Cardiac muscle cell (in vitro differentiated cells and primary cell): Measurements from ENCODE around the gene NES. TPM values are rescaled to one million over a fixed set of nuclear protein-coding genes. Genes with fewer than 3 reads are reported as not detected.

Experiments
- DNase-seq, 2 donors: peaks; one replicate each; pipeline versions ENCODE4 v3.0.0 to v3.0.0-alpha.2; 2010 to 2017; ENCODE audit warnings: low read depth in 1 of 2, low spot score in 1 of 2
- H3K27ac ChIP-seq: fragments of 200-600 bp; sonication (generic); 2 replicates; pipeline ENCODE4 v1.5.1; 2016
- H3K27me3 ChIP-seq: fragments of 200-600 bp; sonication (generic); 2 replicates; pipeline ENCODE4 v1.6.0; 2016; ENCODE audit warnings: control low read depth
- H3K36me3 ChIP-seq: fragments of 200-600 bp; sonication (generic); 2 replicates; pipeline ENCODE4 v1.5.1; 2016; ENCODE audit warnings: control low read depth
- H3K4me1 ChIP-seq: fragments of 200-600 bp; sonication (generic); 2 replicates; pipeline ENCODE4 v1.8.1; 2017; ENCODE audit warnings: low read depth, mild to moderate bottlenecking, mixed run types
- H3K4me3 ChIP-seq: fragments of 200-600 bp; sonication (generic); 2 replicates; pipeline ENCODE4 v1.5.1; 2016; ENCODE audit warnings: mild to moderate bottlenecking
- H3K9me3 ChIP-seq: fragments of 200-600 bp; sonication (generic); 2 replicates; pipeline ENCODE4 v1.5.1; 2017; ENCODE audit warnings: low read depth, mild to moderate bottlenecking, control low read depth
- polyA plus RNA-seq: library from polyadenylated mRNA; unstranded; fragments of >200 nt; fragmentation: Nextera tagmentation; extraction: Ambion mirVana; gene quantifications from 2 replicates; pipeline ENCODE4 v1.2.1, GENCODE V29; 2016
- total RNA-seq: library from RNA; depleted of rRNA; stranded (reverse); fragments of >200 nt; gene quantifications from 2 replicates; pipeline ENCODE4 v1.2.3, GENCODE V29; 2016
- TF ChIP-seq, protein P1 (sequence below): IDR thresholded peaks from 2 replicates; pipeline ENCODE4 v1.5.1; 2012; ENCODE audit warnings: low read depth, mild to moderate bottlenecking, low read length

NES gene
- total and polyA plus RNA-seq, 2 experiments from 2014 or later, result 86.5 to 391 TPM

DNA sequence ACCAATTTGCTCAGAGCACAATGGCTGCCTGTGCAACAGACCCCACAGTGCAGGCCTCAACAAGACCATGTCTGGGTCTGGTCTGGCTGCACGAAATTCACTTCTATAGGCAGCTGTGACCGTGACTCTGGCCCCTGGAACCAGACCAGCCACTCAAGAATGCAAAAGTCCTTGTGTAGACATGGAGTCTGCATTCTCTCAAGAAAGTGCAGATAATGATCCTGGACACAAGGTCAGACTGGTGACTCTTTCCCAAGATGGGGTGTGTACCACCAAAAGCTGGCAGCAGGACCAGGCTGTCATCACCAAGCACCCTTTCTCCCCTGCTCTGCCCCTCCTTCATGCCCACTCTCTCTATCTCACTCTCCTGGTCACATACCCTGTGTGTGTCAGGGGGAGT lies 43.9 kb upstream of the NES start:
- H3K9me3 ChIP-seq, result no peaks in the 10 kb centered on the region
- peaks cover 14% of the 10 kb centered on the region for H3K36me3 ChIP-seq
- no peaks in the 10 kb centered on the region for H3K27me3 ChIP-seq
- H3K4me3 ChIP-seq, result no peak overlapping the region
- peak in 1 of 2 donors; percentile 73 for DNase-seq
- H3K27ac ChIP-seq, result peak overlapping the region; percentile 85
- TF ChIP-seq, protein P1, sequence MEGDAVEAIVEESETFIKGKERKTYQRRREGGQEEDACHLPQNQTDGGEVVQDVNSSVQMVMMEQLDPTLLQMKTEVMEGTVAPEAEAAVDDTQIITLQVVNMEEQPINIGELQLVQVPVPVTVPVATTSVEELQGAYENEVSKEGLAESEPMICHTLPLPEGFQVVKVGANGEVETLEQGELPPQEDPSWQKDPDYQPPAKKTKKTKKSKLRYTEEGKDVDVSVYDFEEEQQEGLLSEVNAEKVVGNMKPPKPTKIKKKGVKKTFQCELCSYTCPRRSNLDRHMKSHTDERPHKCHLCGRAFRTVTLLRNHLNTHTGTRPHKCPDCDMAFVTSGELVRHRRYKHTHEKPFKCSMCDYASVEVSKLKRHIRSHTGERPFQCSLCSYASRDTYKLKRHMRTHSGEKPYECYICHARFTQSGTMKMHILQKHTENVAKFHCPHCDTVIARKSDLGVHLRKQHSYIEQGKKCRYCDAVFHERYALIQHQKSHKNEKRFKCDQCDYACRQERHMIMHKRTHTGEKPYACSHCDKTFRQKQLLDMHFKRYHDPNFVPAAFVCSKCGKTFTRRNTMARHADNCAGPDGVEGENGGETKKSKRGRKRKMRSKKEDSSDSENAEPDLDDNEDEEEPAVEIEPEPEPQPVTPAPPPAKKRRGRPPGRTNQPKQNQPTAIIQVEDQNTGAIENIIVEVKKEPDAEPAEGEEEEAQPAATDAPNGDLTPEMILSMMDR, result no peak
- peaks cover 23% of the 10 kb centered on the region for H3K4me1 ChIP-seq

DNA sequence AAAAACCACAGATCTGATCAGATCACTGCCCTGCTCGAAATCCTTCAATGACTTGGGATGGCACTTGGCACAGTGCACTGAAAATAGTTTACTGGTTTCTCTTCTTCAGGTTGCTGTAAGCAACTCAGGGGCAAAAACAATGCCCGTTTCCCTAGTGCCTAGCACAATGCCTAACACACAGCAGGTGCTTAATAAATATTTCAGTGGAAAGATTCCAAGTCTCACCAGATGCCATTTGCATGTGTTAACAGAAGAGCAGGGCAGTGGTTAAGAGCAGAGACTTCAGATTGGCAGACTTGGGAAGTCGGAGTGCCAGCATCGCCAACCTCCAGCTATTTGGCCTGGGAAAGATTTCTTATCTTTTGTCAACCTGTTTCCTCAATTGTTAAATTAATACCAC lies 40.1 kb upstream of the NES start:
- Histone ChIP-seq H3K27me3 (no peaks in the 10 kb centered on the region), H3K27ac (no peak overlapping the region), H3K9me3 (no peaks in the 10 kb centered on the region), H3K36me3 (no peaks in the 10 kb centered on the region), H3K4me3 (no peak overlapping the region), H3K4me1 (peaks cover 30% of the 10 kb centered on the region)
- DNase-seq, result no peak
- TF ChIP-seq, protein P1, result no peak

DNA sequence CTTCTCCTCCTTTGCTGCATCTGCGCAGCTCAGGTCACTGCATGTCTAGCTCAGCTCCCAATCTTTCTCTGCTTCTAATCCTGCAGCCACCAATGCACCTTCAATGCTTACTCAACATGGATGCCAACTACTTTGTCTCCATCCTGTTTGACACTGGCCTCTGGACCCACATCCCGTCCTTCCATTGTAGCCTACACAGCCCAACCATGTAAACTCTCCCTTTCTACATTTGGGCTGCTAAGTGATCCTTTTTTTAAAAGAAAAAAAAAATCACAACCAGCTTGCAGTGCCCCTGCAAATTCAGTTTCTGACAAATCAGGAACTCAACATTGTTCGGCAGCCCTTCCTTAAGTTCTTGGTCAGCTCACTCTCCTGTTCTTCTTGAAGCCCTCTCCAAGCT lies 37.6 kb upstream of the NES start:
- Histone ChIP-seq H3K36me3 (no peaks in the 10 kb centered on the region), H3K27ac (no peak overlapping the region), H3K27me3 (no peaks in the 10 kb centered on the region), H3K4me1 (peaks cover 40% of the 10 kb centered on the region), H3K9me3 (no peaks in the 10 kb centered on the region), H3K4me3 (no peak overlapping the region)
- no peak for DNase-seq
- TF ChIP-seq, protein P1, result no peak

DNA sequence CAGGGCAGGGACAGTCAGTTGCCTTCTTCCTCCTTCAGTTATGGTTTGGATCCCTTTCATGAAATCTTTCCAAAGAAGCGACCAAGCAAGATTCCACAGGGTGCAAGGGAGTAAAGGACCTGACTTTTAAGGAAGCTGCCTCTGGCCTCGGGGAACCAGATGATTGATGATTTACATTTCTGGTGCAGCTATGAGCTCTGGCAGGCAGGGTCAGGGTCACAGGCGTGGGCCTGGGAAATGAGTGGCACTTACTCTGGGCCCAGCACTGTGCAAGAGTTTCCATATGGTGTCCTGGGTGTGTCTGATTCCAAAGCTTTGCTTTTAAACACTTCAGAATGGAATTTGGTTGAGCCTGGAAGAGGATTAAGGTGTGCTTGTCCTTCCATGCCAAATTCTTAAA lies 35.4 kb upstream of the NES start:
- no peaks in the 10 kb centered on the region for H3K27me3 ChIP-seq
- H3K4me3 ChIP-seq, result no peak overlapping the region
- H3K27ac ChIP-seq, result peak overlapping the region; percentile 86
- no peaks in the 10 kb centered on the region for H3K9me3 ChIP-seq
- H3K36me3 ChIP-seq, result no peaks in the 10 kb centered on the region
- peaks cover 60% of the 10 kb centered on the region for H3K4me1 ChIP-seq
- TF ChIP-seq, protein P1, result no peak
- no peak for DNase-seq

DNA sequence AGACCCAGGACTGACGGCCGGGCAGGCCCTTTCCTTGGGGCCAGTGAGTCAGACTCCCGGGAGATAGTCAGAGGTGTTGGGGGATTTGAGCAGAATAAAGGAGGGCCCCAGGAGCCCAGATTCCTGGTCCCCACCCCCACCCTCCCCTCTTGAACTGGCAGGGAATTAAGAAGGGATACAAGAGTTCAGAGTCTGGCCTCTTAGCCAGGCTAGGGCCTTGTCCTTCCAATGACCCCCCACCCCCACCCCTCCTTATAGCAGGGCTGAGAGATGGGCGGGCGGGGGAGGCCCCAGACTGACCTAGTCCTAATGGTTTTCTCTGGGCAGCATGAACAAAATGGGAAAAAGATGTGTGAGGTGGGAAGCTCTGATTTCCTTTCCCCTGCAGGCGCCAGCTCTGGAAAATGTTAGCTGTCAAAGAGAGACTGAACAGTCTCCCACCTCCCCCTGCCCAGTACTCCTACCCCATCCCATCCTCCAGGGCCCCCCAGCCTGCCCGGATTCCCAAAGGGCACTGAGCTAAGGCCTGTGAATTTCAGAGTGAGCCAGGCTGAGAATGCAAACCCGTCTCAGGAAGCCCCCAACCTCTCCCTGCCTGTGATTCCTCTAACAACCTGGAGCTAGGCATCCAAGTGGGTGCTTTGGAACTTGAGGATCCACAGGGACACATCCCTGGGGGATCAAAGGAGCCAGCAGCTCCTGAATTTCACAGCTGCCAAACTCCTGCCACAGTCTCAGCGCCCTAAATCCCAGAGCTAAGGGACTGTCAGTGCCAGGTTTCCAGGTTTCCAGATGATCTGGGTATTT lies 34.0 kb upstream of the NES start:
- TF ChIP-seq, protein P1, result no peak
- peaks cover 72% of the 10 kb centered on the region for H3K4me1 ChIP-seq
- H3K27ac ChIP-seq, result peak overlapping the region; percentile 86
- no peaks in the 10 kb centered on the region for H3K27me3 ChIP-seq
- no peaks in the 10 kb centered on the region for H3K9me3 ChIP-seq
- peak; percentile 76 to 89 for DNase-seq
- H3K36me3 ChIP-seq, result no peaks in the 10 kb centered on the region
- no peak overlapping the region for H3K4me3 ChIP-seq
